Activated CD4-positive, alpha-beta T cell treated with anti-CD3 and anti-CD28 coated beads, Interleukin-2, amount 50 U/mL, for 4 hours (primary cell): ENCODE results near the gene FYB2.

Source experiments
- DNase-seq, 2 experiments: peaks; one replicate each; pipeline ENCODE4 v3.0.0-alpha.2; 2020

The FYB2 gene

DNA sequence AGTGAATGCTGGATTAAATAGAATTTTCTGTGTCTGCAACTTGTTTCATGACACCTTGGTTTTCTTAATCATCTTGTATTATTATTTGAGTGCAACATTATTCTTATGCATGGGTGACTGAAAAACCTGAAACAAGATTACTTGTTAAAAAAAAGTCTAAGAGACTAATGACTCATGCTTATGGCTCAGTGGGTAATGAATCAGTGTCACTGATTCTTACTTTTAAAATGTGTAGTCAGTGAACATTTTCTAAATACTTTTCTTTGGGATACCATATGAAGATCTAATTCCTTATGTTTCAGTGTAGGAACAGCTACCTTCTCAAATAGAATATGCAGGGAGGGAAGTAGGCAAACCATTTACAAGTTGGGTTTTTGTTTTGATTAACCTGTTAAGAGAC, 108.6 kb downstream of the FYB2 start:
- DNase-seq, result no peak

GRCh38 chr1:56709995-56710394, 109.2 kb downstream of the FYB2 start:
- DNase-seq, result no peak

DNA sequence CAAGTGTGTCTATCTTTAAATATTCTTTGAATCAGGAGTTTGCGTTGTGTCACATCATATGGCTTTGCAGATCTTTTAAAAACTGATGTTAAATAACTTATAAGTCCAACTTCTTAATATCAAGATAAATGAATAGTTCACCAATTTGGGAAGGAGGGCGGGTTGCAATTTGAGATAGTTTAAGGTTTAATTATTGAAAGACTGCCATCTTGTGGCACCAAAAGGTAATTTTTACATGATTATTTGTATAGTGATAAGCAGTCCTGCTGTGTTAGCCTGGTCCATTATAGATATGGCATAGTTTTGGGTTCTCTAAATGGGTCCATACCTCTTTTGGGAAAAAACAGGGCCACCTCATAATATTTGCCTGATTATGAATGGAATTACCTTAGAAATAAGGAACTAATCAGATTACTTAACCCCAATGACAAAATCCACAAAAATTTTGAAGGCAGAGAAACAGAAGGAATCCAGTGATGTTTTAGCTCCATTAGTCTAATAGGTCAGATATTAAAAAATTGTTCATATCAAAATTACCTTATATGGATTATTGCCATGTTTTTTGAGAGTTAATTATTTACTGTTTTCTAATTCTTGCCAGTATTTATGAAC, 109.8 kb downstream of the FYB2 start:
- no peak for DNase-seq

GRCh38 chr1:56707379-56707778, 111.8 kb downstream of the FYB2 start:
- DNase-seq, result no peak

GRCh38 chr1:56703747-56704146, 115.5 kb downstream of the FYB2 start:
- DNase-seq, result no peak

GRCh38 chr1:56696663-56697062, 122.5 kb downstream of the FYB2 start:
- no peak for DNase-seq

DNA sequence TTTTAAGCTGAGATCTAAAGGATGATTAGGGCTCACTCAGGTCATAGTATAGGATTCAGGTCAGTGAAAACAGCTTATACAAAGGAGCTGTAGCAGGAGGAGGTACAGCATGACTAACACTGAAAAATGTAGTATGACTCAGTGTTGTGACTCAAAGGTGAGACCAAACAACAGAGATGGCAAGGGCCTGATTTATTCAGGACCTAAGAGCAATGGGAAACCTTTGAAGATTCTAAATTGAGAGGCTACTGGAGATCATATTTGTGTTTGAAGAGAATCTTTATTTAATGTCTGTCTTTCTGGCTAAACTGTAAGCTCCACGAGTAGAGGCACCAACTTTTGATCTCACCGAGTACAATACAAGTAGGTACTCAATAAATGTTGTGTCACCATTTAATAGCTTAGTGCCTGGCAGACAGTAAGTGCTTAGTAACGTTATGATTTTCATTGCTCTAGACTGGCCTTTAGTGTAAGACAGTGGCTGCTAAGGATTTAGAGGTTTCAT, 130.6 kb downstream of the FYB2 start:
- no peak for DNase-seq

GRCh38 chr1:56686169-56686568, 133.0 kb downstream of the FYB2 start:
- DNase-seq, result no peak

GRCh38 chr1:56683569-56683968, 135.6 kb downstream of the FYB2 start:
- no peak for DNase-seq

DNA sequence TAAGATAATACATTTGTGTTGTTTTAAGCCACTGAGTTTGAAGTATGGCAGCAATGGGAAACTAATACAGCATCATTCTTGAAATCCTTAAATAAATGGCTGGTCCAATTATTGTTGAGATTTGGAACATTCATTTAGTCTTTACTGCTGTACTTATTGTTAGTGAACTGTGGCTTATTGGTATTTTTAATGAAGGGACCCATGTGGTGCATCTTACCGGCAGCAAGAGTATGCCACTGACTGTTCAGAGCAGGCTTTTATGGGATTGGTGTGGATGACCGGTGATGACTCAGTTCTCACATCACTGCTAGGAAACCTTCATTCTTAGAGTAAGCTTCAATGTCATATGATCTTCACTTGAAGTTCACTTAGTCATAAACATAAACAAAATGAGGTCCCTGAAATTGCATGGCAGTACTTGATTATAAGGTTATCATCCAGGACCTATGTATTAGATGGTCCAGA, 142.6 kb downstream of the FYB2 start:
- no peak for DNase-seq

- no peak for DNase-seq
Observed at GRCh38 chr1:56675763-56676162, 143.4 kb downstream of the FYB2 start.

DNA sequence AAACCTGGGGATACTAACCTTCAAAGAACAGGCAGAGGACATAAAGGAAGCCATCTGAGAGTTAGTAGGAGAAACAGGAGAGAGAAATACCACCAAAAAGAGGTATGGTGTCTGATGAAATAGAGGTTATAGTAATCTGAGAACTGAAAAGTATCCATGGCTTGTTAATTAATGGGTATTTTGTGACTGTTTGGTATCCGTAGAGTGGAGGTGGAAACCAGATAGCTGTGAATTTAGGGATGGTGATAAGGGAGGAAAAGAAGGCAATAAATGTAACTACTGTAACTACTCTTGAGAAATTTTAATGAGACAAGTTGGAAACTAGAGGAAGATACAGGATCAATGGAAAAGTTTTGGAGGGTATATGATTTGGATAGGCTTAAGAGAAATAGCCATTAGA, 146.6 kb downstream of the FYB2 start:
- no peak for DNase-seq

DNA sequence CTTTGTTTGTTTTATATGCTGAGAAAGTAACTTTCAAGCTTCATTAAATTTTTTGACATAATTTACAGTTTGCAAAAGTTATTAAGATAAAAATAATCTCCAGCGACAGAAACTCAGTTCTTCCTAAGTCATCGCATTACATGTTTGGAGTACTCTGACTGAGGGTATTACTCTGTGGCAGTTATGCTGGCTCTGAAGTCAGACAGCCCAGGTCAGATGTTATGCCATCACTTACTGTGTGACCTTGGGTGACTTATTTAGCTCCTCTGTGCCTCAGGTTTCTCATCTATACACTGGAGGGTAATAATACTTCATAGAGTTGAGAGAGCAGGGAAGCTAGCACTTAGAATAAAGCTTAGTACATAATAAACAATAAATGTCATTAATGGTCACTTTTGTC, 147.7 kb downstream of the FYB2 start:
- DNase-seq, result no peak

GRCh38 chr1:56671085-56671484, 148.1 kb downstream of the FYB2 start:
- no peak for DNase-seq

DNA sequence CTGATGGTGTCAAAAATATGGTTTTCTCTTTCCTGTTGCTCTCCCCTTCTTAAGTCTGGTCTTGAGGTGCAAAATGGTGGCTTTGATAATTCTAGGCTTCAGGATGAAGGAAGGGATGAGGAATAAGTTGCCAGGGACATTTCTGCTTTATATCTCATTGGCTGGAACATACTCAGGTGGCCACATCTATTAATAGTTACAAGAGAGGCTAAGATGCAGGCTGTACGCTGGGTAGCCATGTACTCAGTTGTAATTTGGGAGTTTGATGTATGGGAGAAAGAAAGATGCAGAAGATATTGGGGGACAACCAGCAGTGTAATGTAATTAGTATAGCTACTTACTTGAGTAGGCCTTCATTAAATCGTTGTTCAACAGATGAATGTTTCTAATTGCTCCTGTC, 148.9 kb downstream of the FYB2 start:
- DNase-seq, result no peak
